Measurements from ENCODE around the gene LGALS4. TPM values are rescaled to one million over a fixed set of nuclear protein-coding genes. Genes with fewer than 3 reads are reported as not detected.
"Not testable (repeated sequence)": the region's sequence is repeated elsewhere in the genome, so short reads cannot be mapped to it uniquely, and the experiment has no call there.

LGALS4 gene
- polyA plus RNA-seq (ENCODE audit: insufficient read length in 10 of 10) = 1 to 10 TPM in 4 of 10 donors, under 1 TPM in 6; 0.45 to 2.7 (median 0.90) TPM
- long read RNA-seq, donor 1 = 0 reads
- long read RNA-seq, donor 2 = 0 reads
- long read RNA-seq, donor 3 = 0 reads
- long read RNA-seq, donor 4 = 0 reads
- long read RNA-seq, donor 5 = 0 reads
- long read RNA-seq, donor 6 = 0 reads
- long read RNA-seq, donor 7, partial matches to known transcripts = 0 of 1 reads
- long read RNA-seq, donor 7, other reads (novel, unspliced or antisense) = 0 of 1 reads
- long read RNA-seq, donor 8 = 0 reads
- long read RNA-seq, donor 9 = 0 reads

- DNase-seq = no peak
Observed at GRCh38 chr19:38812841-38813320, at the start of gene LGALS4. Gene LGALS4, minus strand, starts transcription at chr19:38812945. Its CDS starts 59 bp downstream, at chr19:38812886.

GRCh38 chr19:38861368-38861767 lies 48.6 kb upstream of the LGALS4 start:
- DNase-seq = no peak

GRCh38 chr19:38859631-38860204 lies 47.0 kb upstream of the LGALS4 start:
- not testable (repeated sequence) for DNase-seq

GRCh38 chr19:38856813-38857212 lies 44.1 kb upstream of the LGALS4 start:
- DNase-seq = no peak

GRCh38 chr19:38855751-38856150 lies 43.0 kb upstream of the LGALS4 start:
- not testable (repeated sequence) for DNase-seq

- not testable (repeated sequence) for DNase-seq
Observed at GRCh38 chr19:38854961-38855360, 42.2 kb upstream of the LGALS4 start.

- DNase-seq = no peak
Observed at GRCh38 chr19:38853214-38853613, 40.5 kb upstream of the LGALS4 start.

- DNase-seq = peak; percentile 45 to 86 (median 71)
Observed at GRCh38 chr19:38852231-38853044, 39.7 kb upstream of the LGALS4 start.

GRCh38 chr19:38851622-38852230 lies 39.0 kb upstream of the LGALS4 start:
- peak; percentile 95 to 98 (median 97) for DNase-seq

- peak in 2 of 3 donors; percentile 25 to 76 for DNase-seq
Observed at GRCh38 chr19:38850976-38851621, 38.4 kb upstream of the LGALS4 start.

- peak in 1 of 3 donors; percentile 100 for DNase-seq
Observed at GRCh38 chr19:38850436-38850975, 37.8 kb upstream of the LGALS4 start.

- DNase-seq = peak in 2 of 3 donors; percentile 100
Observed at GRCh38 chr19:38849860-38850435, 37.2 kb upstream of the LGALS4 start, which contains the start of gene HNRNPL. Gene HNRNPL, minus strand, starts transcription at chr19:38849986. Its CDS starts 20 bp downstream, at chr19:38849966.

- peak; percentile 96 to 98 (median 98) for DNase-seq
Observed at GRCh38 chr19:38849147-38849859, 36.6 kb upstream of the LGALS4 start.

- no peak for DNase-seq
Observed at GRCh38 chr19:38848299-38849146, 35.8 kb upstream of the LGALS4 start.

- no peak for DNase-seq
Observed at GRCh38 chr19:38846097-38846496, 33.4 kb upstream of the LGALS4 start.

- DNase-seq = no peak
Observed at GRCh38 chr19:38845374-38846024, 32.8 kb upstream of the LGALS4 start.

GRCh38 chr19:38844093-38844686 lies 31.4 kb upstream of the LGALS4 start:
- no peak for DNase-seq

- no peak for DNase-seq
Observed at GRCh38 chr19:38843175-38843758, 30.5 kb upstream of the LGALS4 start.
